ENCODE results near the gene SUFU.
"Not testable (repeated sequence)": the region's sequence is repeated elsewhere in the genome, so short reads cannot be mapped to it uniquely, and the experiment has no call there.

DNA sequence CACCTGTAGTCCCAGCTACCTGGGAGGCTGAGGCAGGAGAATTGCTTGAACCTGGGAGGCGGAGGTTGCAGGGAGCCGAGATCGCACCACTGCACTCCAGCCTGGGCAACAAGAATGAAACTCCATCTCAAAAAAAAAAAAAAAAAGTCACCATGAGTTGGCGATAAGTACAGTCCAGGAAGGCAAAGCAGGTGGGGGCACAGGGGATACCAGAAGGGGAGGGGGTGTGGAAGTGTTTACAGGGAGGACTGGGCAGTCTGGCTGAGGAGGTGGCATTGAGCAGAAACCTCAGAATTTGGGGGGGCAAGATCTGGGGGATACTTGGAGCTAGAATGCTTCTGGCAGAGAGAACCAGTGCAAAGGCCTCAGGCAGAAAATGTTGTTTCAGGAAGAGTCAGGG lies 163.6 kb downstream of the SUFU start:
- not testable (repeated sequence) for TF ChIP-seq POLR2A (IDR thresholded peaks at IDR 0.05; ENCODE audit: low read depth, low read length); POLR2AphosphoS5 (IDR thresholded peaks at IDR 0.05; ENCODE audit: low read depth, low read length); TAF1 (IDR thresholded peaks at IDR 0.05; ENCODE audit: borderline replicate concordance, low read depth, low read length)
